Liver (tissue), 9 donors: ENCODE results near the gene SLC8A1. TPM values are rescaled to one million over a fixed set of nuclear protein-coding genes. Genes with fewer than 3 reads are reported as not detected.

Experiments used
- DNase-seq: peaks from one replicate; pipeline ENCODE4 v3.0.0-alpha.2; 2017; ENCODE audit warnings: low spot score
- H3K27ac ChIP-seq, 2 donors: one replicate each; pipeline ENCODE4 v1.7.0; 2013; ENCODE audit warnings: inconsistent platforms in 2 of 2, low read length in 2 of 2, control low read depth in 1 of 2, low read depth in 1 of 2, mild to moderate bottlenecking in 1 of 2
- H3K27me3 ChIP-seq, 4 donors: one replicate each; pipeline versions ENCODE4 v1.6.1 to v1.7.0; 2013; ENCODE audit warnings: low read length in 3 of 4, inconsistent platforms in 1 of 4, mild to moderate bottlenecking in 1 of 4, moderate library complexity in 1 of 4; ENCODE audit not compliant: control insufficient read depth in 4 of 4, insufficient read depth in 4 of 4
- H3K36me3 ChIP-seq, 4 donors: one replicate each; pipeline versions ENCODE4 v1.6.1 to v1.7.0; 2013; ENCODE audit warnings: low read length in 3 of 4, mild to moderate bottlenecking in 3 of 4, low read depth in 1 of 4, moderate library complexity in 1 of 4; ENCODE audit not compliant: control insufficient read depth in 4 of 4, insufficient read depth in 3 of 4
- H3K4me1 ChIP-seq, 4 donors: one replicate each; pipeline versions ENCODE4 v1.6.1 to v1.7.0; 2013; ENCODE audit warnings: low read length in 3 of 4, mild to moderate bottlenecking in 3 of 4, moderate library complexity in 1 of 4; ENCODE audit not compliant: control insufficient read depth in 4 of 4, insufficient read depth in 4 of 4
- H3K4me3 ChIP-seq, 3 donors: one replicate each; pipeline versions ENCODE4 v1.6.1 to v1.7.0; 2013; ENCODE audit warnings: low read length in 3 of 3, control low read depth in 1 of 3, low read depth in 1 of 3, mild to moderate bottlenecking in 1 of 3
- H3K9ac ChIP-seq, 2 donors: one replicate each; pipeline ENCODE4 v1.7.0; 2013; ENCODE audit warnings: low read length in 2 of 2, mild to moderate bottlenecking in 2 of 2, moderate library complexity in 2 of 2, control low read depth in 1 of 2, low read depth in 1 of 2
- H3K9me3 ChIP-seq, 4 donors: one replicate each; pipeline versions ENCODE4 v1.6.1 to v1.7.0; 2013; ENCODE audit warnings: low read length in 3 of 4; ENCODE audit not compliant: control insufficient read depth in 4 of 4
- ATF3 ChIP-seq: IDR thresholded peaks from 2 replicates; pipeline ENCODE4 v1.6.1; 2016; ENCODE audit warnings: antibody characterized with exemption
- CTCF ChIP-seq: fragments of 150-350 bp; IDR thresholded peaks from 2 replicates; pipeline ENCODE4 v1.5.1; 2017; ENCODE audit warnings: improper control_type of control experiment, low read depth, low read length; ENCODE audit not compliant: missing input control
- EGR1 ChIP-seq, 2 donors: IDR thresholded peaks; 2 replicates each; pipeline ENCODE4 v1.6.1; 2016 to 2018; ENCODE audit warnings: antibody characterized with exemption in 2 of 2, low read depth in 2 of 2
- FOXA1 ChIP-seq: IDR thresholded peaks from 2 replicates; pipeline ENCODE4 v1.6.1; 2016; ENCODE audit warnings: antibody characterized with exemption
- FOXA2 ChIP-seq: IDR thresholded peaks from 2 replicates; pipeline ENCODE4 v1.6.1; 2016; ENCODE audit warnings: antibody characterized with exemption
- HNF4G ChIP-seq: IDR thresholded peaks from 2 replicates; pipeline ENCODE4 v1.6.1; 2016; ENCODE audit warnings: antibody characterized with exemption
- JUND ChIP-seq, 2 donors: IDR thresholded peaks; 2 replicates each; pipeline ENCODE4 v1.6.1; 2016; ENCODE audit warnings: antibody characterized with exemption in 2 of 2
- MAX ChIP-seq: IDR thresholded peaks from 2 replicates; pipeline ENCODE4 v1.6.1; 2016; ENCODE audit warnings: antibody characterized with exemption
- NR2F2 ChIP-seq: IDR thresholded peaks from 2 replicates; pipeline ENCODE4 v1.6.1; 2016; ENCODE audit warnings: antibody characterized with exemption
- RAD21 ChIP-seq, 2 donors: IDR thresholded peaks; 2 replicates each; pipeline ENCODE4 v1.6.1; 2016; ENCODE audit warnings: antibody characterized with exemption in 2 of 2, mild to moderate bottlenecking in 2 of 2
- REST ChIP-seq: IDR thresholded peaks from 2 replicates; pipeline ENCODE4 v1.6.1; 2016; ENCODE audit warnings: antibody characterized with exemption, mild to moderate bottlenecking
- RXRA ChIP-seq, 2 donors: IDR thresholded peaks; 2 replicates each; pipeline ENCODE4 v1.6.1; 2017 to 2018; ENCODE audit warnings: antibody characterized with exemption in 2 of 2, mild to moderate bottlenecking in 1 of 2
- YY1 ChIP-seq: IDR thresholded peaks from 2 replicates; pipeline ENCODE4 v1.6.1; 2016; ENCODE audit warnings: antibody characterized with exemption, mild to moderate bottlenecking
- WGBS: extraction: QIAGEN DNeasy Blood & Tissue Kit; methylation state at CpG from one replicate; pipeline ENCODE4 v1.1.7; 2013; 5-methylcytosine and 5-hydroxymethylcytosine counted together
- polyA plus RNA-seq, 2 donors: library from polyadenylated mRNA; stranded (reverse) in 1 of 2; unstranded in 1 of 2; fragments of 200-250 nt in 1 of 2; fragments of >200 nt in 1 of 2; fragmentation: Nextera tagmentation in 1 of 2; extraction: Ambion mirVana in 1 of 2; gene quantifications; one replicate each; pipeline versions ENCODE4 v1.2.1 to v1.2.3, GENCODE V29; 2013 to 2015
- total RNA-seq, 2 donors: library from RNA; depleted of rRNA; stranded (reverse); fragments of >200 nt; gene quantifications; one replicate each; pipeline ENCODE4 v1.2.3, GENCODE V29; 2014
- donor health status: healthy.
- donor health status: healthy.
- donor health status: healthy.
- donor health status: healthy.
- donor health status: healthy.

Gene SLC8A1
- total and polyA plus RNA-seq, 4 donors: 1.2 to 18.5 (median 8.2) TPM

GRCh38 chr2:40406485-40407289 is 45.2 kb downstream of the SLC8A1 start:
- Histone ChIP-seq H3K36me3 (no peaks in the 10 kb centered on the region), H3K27ac (no peak overlapping the region), H3K27me3 (peaks cover 0 to 2% (median 0%) of the 10 kb centered on the region in 4 donors), H3K9me3 (no peaks in the 10 kb centered on the region), H3K4me1 (no peaks in the 10 kb centered on the region), H3K4me3 (no peak overlapping the region), H3K9ac (no peak overlapping the region)
- 77% methylated on average over 8 of the region's 8 CpGs for WGBS
- no peak for DNase-seq
- no peak for TF ChIP-seq RAD21 (IDR thresholded peaks at IDR 0.05)

GRCh38 chr2:40405465-40405864 is 46.4 kb downstream of the SLC8A1 start:
- no peak for DNase-seq
- WGBS: 84% methylated on average over 3 of the region's 3 CpGs
- Histone ChIP-seq H3K9me3 (no peaks in the 10 kb centered on the region), H3K27ac (no peak overlapping the region), H3K4me1 (no peaks in the 10 kb centered on the region), H3K4me3 (no peak overlapping the region), H3K27me3 (peaks cover 0 to 2% (median 0%) of the 10 kb centered on the region in 4 donors), H3K9ac (no peak overlapping the region), H3K36me3 (no peaks in the 10 kb centered on the region)
- TF ChIP-seq YY1: no peak
- no peak for TF ChIP-seq MAX
- TF ChIP-seq ATF3: no peak

- H3K27ac ChIP-seq: no peak overlapping the region
These were observed 47.4 kb downstream of the SLC8A1 start for GRCh38 chr2:40404517-40404916.

GRCh38 chr2:40403233-40403836 is 48.6 kb downstream of the SLC8A1 start:
- H3K27ac ChIP-seq: no peak overlapping the region
- no peak overlapping the region for H3K4me3 ChIP-seq
- DNase-seq: no peak
- no peak overlapping the region for H3K9ac ChIP-seq
- no peaks in the 10 kb centered on the region for H3K36me3 ChIP-seq
- no peak for TF ChIP-seq JUND (IDR thresholded peaks at IDR 0.05)
- no peak for TF ChIP-seq EGR1 (IDR thresholded peaks at IDR 0.05; ENCODE audit: low read depth in 2 of 2)
- TF ChIP-seq FOXA2: no peak
- TF ChIP-seq HNF4G: no peak
- no peak for TF ChIP-seq YY1
- TF ChIP-seq RAD21 (IDR thresholded peaks at IDR 0.05): no peak
- TF ChIP-seq RXRA (IDR thresholded peaks at IDR 0.05): no peak
- no peak for TF ChIP-seq CTCF
- no peak for TF ChIP-seq NR2F2
- no peak for TF ChIP-seq REST
- no peaks in the 10 kb centered on the region for H3K9me3 ChIP-seq
- H3K27me3 ChIP-seq: peaks cover 0 to 2% (median 0%) of the 10 kb centered on the region in 4 donors
- 67% methylated on average over 4 of the region's 4 CpGs for WGBS
- H3K4me1 ChIP-seq: no peaks in the 10 kb centered on the region

More at GRCh38 chr2:40404517-40404916, 47.4 kb downstream of the SLC8A1 start:
- Histone ChIP-seq H3K4me3 (no peak overlapping the region), H3K9me3 (no peaks in the 10 kb centered on the region), H3K36me3 (no peaks in the 10 kb centered on the region), H3K9ac (no peak overlapping the region), H3K4me1 (no peaks in the 10 kb centered on the region), H3K27me3 (peaks cover 0 to 2% (median 0%) of the 10 kb centered on the region in 4 donors)
- 79% methylated on average over 4 of the region's 4 CpGs for WGBS
- TF ChIP-seq RXRA (IDR thresholded peaks at IDR 0.05): no peak
- no peak for TF ChIP-seq ATF3
- TF ChIP-seq HNF4G: no peak
- TF ChIP-seq FOXA1: no peak
- no peak for TF ChIP-seq RAD21 (IDR thresholded peaks at IDR 0.05)
- no peak for DNase-seq
